MM.1S (cell line): ENCODE data around the gene SUSD3.

Experiments
- DNase-seq: peaks from one replicate; pipeline ENCODE4 v3.0.0-alpha.2; 2015
- H2AFZ ChIP-seq: fragments of 300-600 bp; sonication (generic); 2 replicates; pipeline ENCODE4 v1.6.0; 2016; ENCODE audit warnings: antibody characterized with exemption, low read length
- H3F3A ChIP-seq: fragments of 300-600 bp; sonication (generic); 2 replicates; pipeline ENCODE4 v1.6.1; 2016; ENCODE audit warnings: mild to moderate bottlenecking, antibody characterized with exemption, low read length, moderate library complexity, mixed read lengths; ENCODE audit not compliant: insufficient read depth
- H3K27ac ChIP-seq: fragments of 300-600 bp; sonication (generic); 2 replicates; pipeline ENCODE4 v1.5.1; 2016; ENCODE audit warnings: mild to moderate bottlenecking, low read length
- H3K27me3 ChIP-seq: fragments of 300-600 bp; sonication (generic); replicated peaks from 2 replicates; pipeline ENCODE4 v1.6.0; 2016; ENCODE audit warnings: low read length; ENCODE audit not compliant: insufficient read depth
- H3K36me3 ChIP-seq: fragments of 300-600 bp; sonication (generic); replicated peaks from 2 replicates; pipeline ENCODE4 v1.6.1; 2016; ENCODE audit warnings: mild to moderate bottlenecking, low read length, mixed read lengths; ENCODE audit not compliant: insufficient read depth
- H3K4me1 ChIP-seq: fragments of 300-600 bp; sonication (generic); 2 replicates; pipeline ENCODE4 v1.6.1; 2016; ENCODE audit warnings: low read length, mixed read lengths
- H3K4me2 ChIP-seq: fragments of 300-600 bp; sonication (generic); 2 replicates; pipeline ENCODE4 v1.6.0; 2016; ENCODE audit warnings: low read depth, low read length
- H3K4me3 ChIP-seq: fragments of 300-600 bp; sonication (generic); 2 replicates; pipeline ENCODE4 v1.5.1; 2016; ENCODE audit warnings: low read length, mixed read lengths
- H3K79me2 ChIP-seq: fragments of 300-600 bp; sonication (generic); 2 replicates; pipeline ENCODE4 v1.6.1; 2016; ENCODE audit warnings: mixed run types, low read length, mixed read lengths
- H3K9ac ChIP-seq: fragments of 300-600 bp; sonication (generic); 2 replicates; pipeline ENCODE4 v1.6.1; 2016; ENCODE audit warnings: low read length, mixed read lengths
- H3K9me2 ChIP-seq: fragments of 300-600 bp; sonication (generic); replicated peaks from 2 replicates; pipeline ENCODE4 v1.6.1; 2016; ENCODE audit warnings: mild to moderate bottlenecking, low read length, mixed read lengths; ENCODE audit not compliant: insufficient read depth
- H3K9me3 ChIP-seq: fragments of 300-600 bp; sonication (generic); replicated peaks from 2 replicates; pipeline ENCODE4 v1.6.1; 2016; ENCODE audit warnings: mild to moderate bottlenecking, low read length, mixed read lengths; ENCODE audit not compliant: insufficient read depth
- H4K20me1 ChIP-seq: fragments of 300-600 bp; sonication (generic); 2 replicates; pipeline ENCODE4 v1.6.1; 2016; ENCODE audit warnings: mild to moderate bottlenecking, low read length, moderate library complexity, mixed read lengths; ENCODE audit not compliant: insufficient read depth
- EZH2 ChIP-seq: fragments of 300-600 bp; sonication (generic); optimal IDR thresholded peaks from 2 replicates; pipeline ENCODE3; 2017; ENCODE audit warnings: low read depth, mild to moderate bottlenecking, antibody characterized with exemption, low read length, mixed read lengths
- EZH2phosphoT487 ChIP-seq: fragments of 300-600 bp; sonication (generic); IDR thresholded peaks from 2 replicates; pipeline ENCODE4 v1.6.1; 2018; ENCODE audit warnings: antibody characterized with exemption, low read length
- TF ChIP-seq, protein P1 (sequence below): fragments of 300-600 bp; sonication (generic); IDR thresholded peaks from 2 replicates; pipeline ENCODE4 v1.5.1; 2016; ENCODE audit warnings: antibody characterized with exemption, low read length, mixed read lengths

The SUSD3 gene

DNA sequence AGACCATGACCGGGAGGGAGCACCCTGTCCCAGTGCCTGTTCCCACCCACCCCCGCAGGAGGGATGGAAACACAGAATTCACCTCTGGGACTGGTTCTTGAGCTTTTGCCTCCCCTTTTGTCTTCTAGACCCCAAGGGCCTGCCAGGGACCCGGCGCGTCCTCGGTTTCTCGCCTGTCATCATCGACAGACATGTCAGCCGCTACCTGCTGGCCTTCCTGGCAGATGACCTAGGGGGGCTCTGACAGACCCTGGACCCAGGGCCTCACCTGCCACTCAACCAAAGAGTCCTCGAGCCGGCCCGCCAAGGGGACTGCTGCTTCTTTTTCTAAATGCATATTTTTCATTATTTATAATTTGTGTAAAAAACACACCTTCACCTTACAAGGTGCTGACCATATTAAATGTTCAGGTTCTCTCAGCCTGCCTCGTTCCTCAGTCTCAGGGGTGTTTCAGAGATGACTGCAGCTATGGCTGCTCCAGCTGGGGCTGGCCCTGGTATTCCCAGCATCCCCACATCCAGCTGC lies 54.4 kb downstream of the SUSD3 start:
- Histone ChIP-seq H3K79me2 (no peaks in the 10 kb centered on the region), H4K20me1 (no peaks in the 10 kb centered on the region), H3K4me3 (no peak overlapping the region), H3K4me1 (peaks cover 6% of the 10 kb centered on the region), H3F3A (no peaks in the 10 kb centered on the region), H3K36me3 (no peaks in the 10 kb centered on the region), H3K27ac (no peak overlapping the region), H3K9me3 (no peaks in the 10 kb centered on the region), H3K27me3 (no peaks in the 10 kb centered on the region), H2AFZ (no peak overlapping the region), H3K9me2 (no peaks in the 10 kb centered on the region), H3K4me2 (no peak overlapping the region), H3K9ac (no peak overlapping the region)
- DNase-seq = no peak
- TF ChIP-seq, protein P1, sequence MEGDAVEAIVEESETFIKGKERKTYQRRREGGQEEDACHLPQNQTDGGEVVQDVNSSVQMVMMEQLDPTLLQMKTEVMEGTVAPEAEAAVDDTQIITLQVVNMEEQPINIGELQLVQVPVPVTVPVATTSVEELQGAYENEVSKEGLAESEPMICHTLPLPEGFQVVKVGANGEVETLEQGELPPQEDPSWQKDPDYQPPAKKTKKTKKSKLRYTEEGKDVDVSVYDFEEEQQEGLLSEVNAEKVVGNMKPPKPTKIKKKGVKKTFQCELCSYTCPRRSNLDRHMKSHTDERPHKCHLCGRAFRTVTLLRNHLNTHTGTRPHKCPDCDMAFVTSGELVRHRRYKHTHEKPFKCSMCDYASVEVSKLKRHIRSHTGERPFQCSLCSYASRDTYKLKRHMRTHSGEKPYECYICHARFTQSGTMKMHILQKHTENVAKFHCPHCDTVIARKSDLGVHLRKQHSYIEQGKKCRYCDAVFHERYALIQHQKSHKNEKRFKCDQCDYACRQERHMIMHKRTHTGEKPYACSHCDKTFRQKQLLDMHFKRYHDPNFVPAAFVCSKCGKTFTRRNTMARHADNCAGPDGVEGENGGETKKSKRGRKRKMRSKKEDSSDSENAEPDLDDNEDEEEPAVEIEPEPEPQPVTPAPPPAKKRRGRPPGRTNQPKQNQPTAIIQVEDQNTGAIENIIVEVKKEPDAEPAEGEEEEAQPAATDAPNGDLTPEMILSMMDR = no peak
- no peak for TF ChIP-seq EZH2
- no peak for TF ChIP-seq EZH2phosphoT487

GRCh38 chr9:93114169-93114983 lies 55.9 kb downstream of the SUSD3 start:
- Histone ChIP-seq H3K27ac (no peak overlapping the region), H3K27me3 (no peaks in the 10 kb centered on the region), H3K4me1 (peaks cover 6% of the 10 kb centered on the region; the same call in 1 of the 2 replicates)

GRCh38 chr9:93114984-93115335 lies 56.5 kb downstream of the SUSD3 start:
- Histone ChIP-seq H3K4me1 (peaks cover 6% of the 10 kb centered on the region; the same call in 1 of the 2 replicates), H3K9me3 (no peaks in the 10 kb centered on the region), H3F3A (no peaks in the 10 kb centered on the region), H3K4me3 (no peak overlapping the region), H2AFZ (no peak overlapping the region), H3K4me2 (no peak overlapping the region), H3K36me3 (no peaks in the 10 kb centered on the region), H3K9me2 (no peaks in the 10 kb centered on the region), H3K27me3 (no peaks in the 10 kb centered on the region), H3K27ac (no peak overlapping the region), H3K9ac (no peak overlapping the region), H4K20me1 (no peaks in the 10 kb centered on the region), H3K79me2 (no peaks in the 10 kb centered on the region)
- DNase-seq = no peak
- TF ChIP-seq EZH2 = no peak
- TF ChIP-seq EZH2phosphoT487 = no peak
- TF ChIP-seq, protein P1 = no peak

More at GRCh38 chr9:93114169-93114983, 55.9 kb downstream of the SUSD3 start:
- H3K9me2 ChIP-seq = no peaks in the 10 kb centered on the region
- H3K9ac ChIP-seq = no peak overlapping the region
- H4K20me1 ChIP-seq = no peaks in the 10 kb centered on the region
- no peaks in the 10 kb centered on the region for H3F3A ChIP-seq
- H3K79me2 ChIP-seq = no peaks in the 10 kb centered on the region
- TF ChIP-seq, protein P1 = no peak
- TF ChIP-seq EZH2 = no peak
- TF ChIP-seq EZH2phosphoT487 = no peak
- H3K9me3 ChIP-seq = no peaks in the 10 kb centered on the region
- H3K36me3 ChIP-seq = no peaks in the 10 kb centered on the region
- no peak overlapping the region for H2AFZ ChIP-seq
- H3K4me3 ChIP-seq = no peak overlapping the region
- no peak for DNase-seq
- no peak overlapping the region for H3K4me2 ChIP-seq
